Occipital lobe (tissue), 3 donors: ENCODE measurements around the gene TMX1. TPM values are rescaled to one million over a fixed set of nuclear protein-coding genes. Genes with fewer than 3 reads are reported as not detected.

ENCODE experiments used
- DNase-seq: peaks from one replicate; lab custom pipeline; 2025; lab: John Stamatoyannopoulos, UW
- small RNA-seq: library from RNA; depleted of rRNA; stranded (forward); fragments of <200 nt; gene quantifications from one replicate; pipeline ENCODE3, GENCODE V24; 2014
- total RNA-seq: library from RNA; depleted of rRNA; stranded (reverse); fragments of >200 nt; gene quantifications from one replicate; pipeline ENCODE4 v1.2.3, GENCODE V29; 2014

TMX1 gene
- total RNA-seq, 1 donor from 2014 or later, result 32.0 TPM

GRCh38 chr14:51293149-51293911, 53.3 kb downstream of the TMX1 start:
- DNase-seq, result no peak

DNA sequence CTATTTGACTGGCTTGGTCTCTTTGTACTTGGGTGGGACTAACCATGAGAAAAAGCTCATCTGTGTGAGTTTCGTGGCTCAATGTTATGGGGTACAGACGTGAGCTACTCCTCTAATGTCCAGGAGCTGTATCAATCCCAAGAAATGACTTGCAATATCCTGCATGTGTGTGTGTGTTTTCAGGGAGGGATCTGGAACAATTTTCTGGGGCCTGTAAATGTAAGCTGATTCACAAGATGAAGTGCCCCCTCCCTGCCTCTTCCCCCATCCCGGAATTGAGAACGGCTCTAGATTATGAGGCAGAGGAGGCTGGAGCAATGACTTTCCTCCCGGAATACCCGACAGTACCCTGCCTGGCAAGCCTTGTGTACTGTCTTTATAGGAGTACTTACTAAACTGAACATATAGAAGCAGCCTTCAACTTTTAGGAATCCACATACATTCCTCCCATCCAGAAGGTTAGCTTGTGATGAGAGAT, 53.9 kb downstream of the TMX1 start:
- no peak for DNase-seq

GRCh38 chr14:51294951-51295525, 55.0 kb downstream of the TMX1 start:
- DNase-seq, result no peak

DNA sequence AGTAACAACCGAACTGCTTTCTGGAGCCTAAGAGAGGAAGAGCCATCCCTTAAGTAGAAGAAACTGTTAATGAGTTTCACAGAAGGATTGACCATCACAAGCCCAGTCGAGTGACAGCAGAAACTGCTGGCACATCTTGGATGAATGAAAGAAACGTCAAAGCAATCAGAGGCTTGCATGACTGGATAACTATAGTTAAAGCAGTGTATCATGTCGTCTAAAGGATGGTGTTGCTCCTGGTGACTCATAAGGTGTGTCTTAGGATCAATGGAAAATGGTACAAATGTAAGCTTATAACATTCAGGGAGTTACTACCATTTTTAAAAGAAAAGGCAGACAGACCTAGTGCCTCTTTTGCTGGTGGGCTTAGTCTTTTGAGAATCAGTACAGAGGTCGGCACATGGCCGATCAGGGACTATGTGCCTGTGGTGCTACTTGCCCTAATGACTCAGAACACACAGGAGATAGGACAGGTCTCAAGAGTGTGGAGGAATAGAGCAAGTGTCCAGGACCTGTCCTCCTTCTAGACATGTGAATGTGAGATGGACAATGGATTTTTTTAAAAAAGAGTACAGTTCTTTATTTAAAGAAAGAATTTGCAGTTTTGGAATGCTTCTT, 55.7 kb downstream of the TMX1 start:
- DNase-seq, result no peak

DNA sequence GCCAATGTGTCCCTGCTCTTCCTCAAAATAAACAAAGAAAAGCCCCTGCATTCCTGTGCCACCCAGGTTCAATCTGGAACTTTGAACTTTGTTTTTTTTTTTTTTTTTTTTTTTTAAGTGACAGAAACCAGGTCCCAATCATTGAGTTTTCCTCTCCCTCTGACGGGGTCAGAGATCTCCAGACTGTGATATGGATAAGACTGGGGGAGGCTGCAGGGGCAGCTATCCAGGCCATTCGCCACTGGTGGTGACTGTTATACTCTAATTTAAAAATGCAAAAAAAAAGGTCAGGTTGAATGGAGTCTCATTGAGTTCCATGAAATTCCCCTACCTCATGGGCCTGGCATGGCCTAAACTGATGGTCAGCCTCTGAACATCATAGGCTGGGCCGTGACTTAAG, 57.0 kb downstream of the TMX1 start:
- DNase-seq, result no peak

GRCh38 chr14:51298895-51299294, 58.8 kb downstream of the TMX1 start:
- no peak for DNase-seq

- no peak for DNase-seq
These were observed 62.4 kb downstream of the TMX1 start for GRCh38 chr14:51302295-51303030.

- DNase-seq, result no peak
These were observed 64.4 kb downstream of the TMX1 start for GRCh38 chr14:51304438-51304837.

GRCh38 chr14:51304941-51305340, 64.9 kb downstream of the TMX1 start:
- DNase-seq, result no peak

DNA sequence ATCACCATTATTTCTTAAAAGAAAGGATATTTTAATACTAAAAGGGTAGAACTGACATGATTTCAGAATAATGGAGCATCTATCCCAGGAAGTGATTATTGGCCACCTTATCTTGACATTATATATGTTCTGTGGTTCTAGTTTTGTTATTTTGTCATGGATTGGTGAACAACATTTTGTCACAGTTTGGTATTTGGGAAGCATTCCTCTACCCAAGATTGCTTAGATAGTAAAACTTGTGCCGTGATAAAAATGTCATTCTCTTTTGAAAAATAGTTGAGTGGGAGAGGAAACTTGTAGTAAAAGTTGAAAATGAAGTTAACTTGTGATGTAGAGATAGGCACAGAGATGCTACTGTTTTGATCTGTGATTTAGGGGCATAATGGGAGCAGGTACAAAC, 65.7 kb downstream of the TMX1 start:
- no peak for DNase-seq

Small RNA genes within 50 kb of the gene (small RNA-seq; reads per million reads assigned to genes)
- gene RF00019 (not detected), gene RF00156 (not detected)

Other genes starting within 250 kb of the TMX1 start
- 40.2 TPM for gene TRIM9, start 145.1 kb upstream of the TMX1 start, total RNA-seq